Psoas muscle (tissue), 8 donors: ENCODE results near the gene LCNL1. TPM values are rescaled to one million over a fixed set of nuclear protein-coding genes. Genes with fewer than 3 reads are reported as not detected.
A peak's percentile ranks its signal among the peaks of the same experiment; 100 is the strongest.

Experiments used
- ATAC-seq, 4 donors: fragments of 200-7000 bp; cut with Tn5 transposase; one replicate each; pipeline ENCODE4 v1.9.1; 2020; ENCODE audit warnings: moderate library complexity in 3 of 4, mild to moderate bottlenecking in 2 of 4
- DNase-seq, 2 donors: peaks; one replicate each; pipeline ENCODE4 v3.0.0-alpha.2; 2020
- H3K27ac ChIP-seq: fragments of 200-600 bp; one replicate; pipeline ENCODE4 v1.8.0; 2022
- H3K27me3 ChIP-seq, 3 donors: fragments of 200-600 bp in 1 of 3; one replicate each; pipeline versions ENCODE4 v1.6.1 to v1.8.0; 2013 to 2022; ENCODE audit warnings: low read length in 2 of 3, mild to moderate bottlenecking in 2 of 3, moderate library complexity in 1 of 3; ENCODE audit not compliant: insufficient read depth in 3 of 3
- H3K36me3 ChIP-seq, 2 donors: fragments of 200-600 bp in 1 of 2; one replicate each; pipeline versions ENCODE4 v1.6.1 to v1.8.0; 2013 to 2022; ENCODE audit warnings: low read depth in 1 of 2, mild to moderate bottlenecking in 1 of 2, moderate library complexity in 1 of 2; ENCODE audit not compliant: insufficient read depth in 1 of 2
- H3K4me1 ChIP-seq: fragments of 200-600 bp; one replicate; pipeline ENCODE4 v1.8.0; 2022
- H3K4me3 ChIP-seq: fragments of 200-600 bp; one replicate; pipeline ENCODE4 v1.8.0; 2022; ENCODE audit warnings: mild to moderate bottlenecking
- H3K9me3 ChIP-seq: fragments of 200-600 bp; one replicate; pipeline ENCODE4 v1.8.0; 2022
- WGBS, 3 donors: extraction: QIAGEN DNeasy Blood & Tissue Kit; methylation state at CpG; one replicate each; pipeline versions ENCODE4 v1.1.6 to v1.1.7; 2013; 5-methylcytosine and 5-hydroxymethylcytosine counted together
- intact Hi-C, 2 donors: fragments of 100-400 bp; cut with DNase I; formaldehyde crosslinking; loops; one replicate each; pipeline versions ENCODE4 v1.11.0 to v1.14.2; 2022
- long read RNA-seq, 2 donors: library from polyadenylated mRNA; unstranded; transcript quantifications; one replicate each; pipeline ENCODE4 v2.0.0, GENCODE V29; 2021
- polyA plus RNA-seq, 3 donors: library from polyadenylated mRNA; stranded (reverse); fragments of 200-250 nt; gene quantifications; one replicate each; pipeline ENCODE4 v1.2.3, GENCODE V29; 2013
- total RNA-seq, 4 donors: library from RNA; stranded (reverse); fragmentation: NEBNext Ultra II Directional in 2 of 4; extraction: Animal tissue kit (Norgen Biotek cat#: 25700) in 2 of 4; gene quantifications; one replicate each; pipeline versions ENCODE4 v1.2.1 to v1.2.4, GENCODE V29; 2021 to 2023
- TF ChIP-seq, protein P1 (sequence below): fragments of 200-600 bp; IDR thresholded peaks from one replicate; pipeline ENCODE4 v1.8.0; 2022; ENCODE audit warnings: antibody characterized with exemption
- donor health status: healthy with polysubstance abuse.
- donor health status: DM: no; HTN: no; CAD: no; lungs with moderate emphysema.
- donor health status: Bipolar disorder and iron deficiency.
- donor health status: healthy.
- donor health status: DM: yes; HTN: yes; CAD: no.
- donor health status: DM: no; HTN: no; CAD: no.
- donor health status: DM: no; HTN: no; CAD: no.
- donor health status: DM: yes; HTN: yes; CAD: no.

The LCNL1 gene
- total RNA-seq (under 1 TPM; 0.10 to 0.79 (median 0.38) TPM), polyA plus RNA-seq (under 1 TPM; 0.04 to 0.14 (median 0.06) TPM)
- long read RNA-seq, donor 1, result 0 reads
- long read RNA-seq, donor 2, result 0 reads

DNA sequence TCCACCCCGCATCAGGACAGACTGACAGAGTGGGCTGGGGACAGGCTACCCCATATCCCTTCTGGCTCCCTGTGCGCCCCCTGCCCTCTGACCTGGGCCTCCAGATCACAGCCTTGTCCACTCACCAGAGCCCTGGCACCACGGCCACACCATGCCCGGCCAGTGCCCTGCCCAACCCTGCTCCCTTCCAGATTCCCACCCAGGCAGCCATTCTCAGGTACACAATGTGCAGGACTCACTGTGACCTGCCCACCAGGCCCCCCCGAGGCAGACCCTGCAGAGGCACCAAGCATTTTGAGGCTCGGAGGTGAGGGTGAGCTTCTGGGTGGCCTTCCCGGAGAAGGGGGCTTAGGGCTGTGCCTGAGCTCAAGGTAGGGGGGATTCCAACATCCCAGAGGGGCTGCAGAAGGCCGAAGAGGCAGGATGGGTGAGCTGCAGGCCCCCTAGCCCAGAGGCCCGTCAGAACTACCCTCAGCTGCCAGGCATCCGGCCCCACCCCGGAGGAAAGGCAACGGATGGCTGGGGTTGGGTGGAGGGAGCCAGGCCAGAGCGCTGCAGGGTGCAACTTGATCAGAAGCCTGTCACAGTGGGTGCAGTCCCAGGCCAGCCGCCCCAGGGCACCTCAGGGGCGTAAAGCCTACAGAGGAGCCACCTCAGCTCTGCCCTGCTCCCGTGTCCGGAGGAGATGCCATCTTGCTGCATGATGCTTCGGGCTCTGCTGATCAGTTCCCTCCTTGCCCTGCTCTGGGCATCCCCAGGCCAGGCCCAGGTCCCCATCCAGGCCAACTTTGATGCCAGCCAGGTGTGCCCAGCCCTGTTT lies at the start of gene LCNL1:
Gene LCNL1 (plus strand): TSS at position 762 of the 820 bp plus-strand sequence. CDS start 594 bp downstream, outside the sequence.
- 53 to 77% (median 62%) methylated on average over 16 to 18 of the region's 18 CpGs for WGBS, 3 donors
- intact Hi-C loops, result no loop called here
- no peaks in the 10 kb centered on the region for H3K9me3 ChIP-seq
- peaks cover 0 to 40% (median 17%) of the 10 kb centered on the region in 3 donors for H3K27me3 ChIP-seq
- H3K36me3 ChIP-seq, result no peaks in the 10 kb centered on the region
- no peak within 1 kb of the TSS for H3K4me3 ChIP-seq
- ATAC-seq (no peak), DNase-seq (no peak)
- TF ChIP-seq, protein P1, sequence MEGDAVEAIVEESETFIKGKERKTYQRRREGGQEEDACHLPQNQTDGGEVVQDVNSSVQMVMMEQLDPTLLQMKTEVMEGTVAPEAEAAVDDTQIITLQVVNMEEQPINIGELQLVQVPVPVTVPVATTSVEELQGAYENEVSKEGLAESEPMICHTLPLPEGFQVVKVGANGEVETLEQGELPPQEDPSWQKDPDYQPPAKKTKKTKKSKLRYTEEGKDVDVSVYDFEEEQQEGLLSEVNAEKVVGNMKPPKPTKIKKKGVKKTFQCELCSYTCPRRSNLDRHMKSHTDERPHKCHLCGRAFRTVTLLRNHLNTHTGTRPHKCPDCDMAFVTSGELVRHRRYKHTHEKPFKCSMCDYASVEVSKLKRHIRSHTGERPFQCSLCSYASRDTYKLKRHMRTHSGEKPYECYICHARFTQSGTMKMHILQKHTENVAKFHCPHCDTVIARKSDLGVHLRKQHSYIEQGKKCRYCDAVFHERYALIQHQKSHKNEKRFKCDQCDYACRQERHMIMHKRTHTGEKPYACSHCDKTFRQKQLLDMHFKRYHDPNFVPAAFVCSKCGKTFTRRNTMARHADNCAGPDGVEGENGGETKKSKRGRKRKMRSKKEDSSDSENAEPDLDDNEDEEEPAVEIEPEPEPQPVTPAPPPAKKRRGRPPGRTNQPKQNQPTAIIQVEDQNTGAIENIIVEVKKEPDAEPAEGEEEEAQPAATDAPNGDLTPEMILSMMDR, result no peak
- peaks cover 6% of the 10 kb centered on the region for H3K4me1 ChIP-seq
- peak within 1 kb of the TSS; percentile 41 for H3K27ac ChIP-seq

DNA sequence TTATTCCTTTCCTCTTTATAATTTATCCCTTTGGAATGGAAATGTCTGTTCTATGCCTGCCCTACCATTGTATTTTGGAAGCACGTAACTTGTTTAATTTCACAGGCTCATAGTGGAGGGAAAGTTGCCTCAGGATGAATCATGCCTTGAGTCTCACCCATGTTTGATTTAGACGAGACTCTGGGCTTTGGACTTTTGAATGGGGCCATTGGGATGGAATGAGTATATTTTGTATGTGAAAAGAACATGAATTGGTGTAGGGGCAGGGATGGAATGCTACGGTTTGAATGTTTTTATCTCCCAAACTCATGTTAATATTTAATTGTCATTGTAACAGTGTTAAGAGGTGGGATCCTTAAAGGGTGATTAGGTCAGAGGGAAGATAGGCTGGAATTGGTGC lies 48.5 kb upstream of the LCNL1 start:
- Histone ChIP-seq H3K9me3 (no peaks in the 10 kb centered on the region), H3K36me3 (peaks cover 1 to 2% of the 10 kb centered on the region in 2 donors), H3K27me3 (no peaks in the 10 kb centered on the region), H3K4me1 (peaks cover 19% of the 10 kb centered on the region), H3K27ac (no peak overlapping the region), H3K4me3 (no peak overlapping the region)
- no peak for ATAC-seq
- TF ChIP-seq, protein P1, result no peak
- WGBS, 3 donors, result 84 to 95% (median 86%) methylated on average over 3 of the region's 3 CpGs
- no peak for DNase-seq
- intact Hi-C loops, result no loop called here

DNA sequence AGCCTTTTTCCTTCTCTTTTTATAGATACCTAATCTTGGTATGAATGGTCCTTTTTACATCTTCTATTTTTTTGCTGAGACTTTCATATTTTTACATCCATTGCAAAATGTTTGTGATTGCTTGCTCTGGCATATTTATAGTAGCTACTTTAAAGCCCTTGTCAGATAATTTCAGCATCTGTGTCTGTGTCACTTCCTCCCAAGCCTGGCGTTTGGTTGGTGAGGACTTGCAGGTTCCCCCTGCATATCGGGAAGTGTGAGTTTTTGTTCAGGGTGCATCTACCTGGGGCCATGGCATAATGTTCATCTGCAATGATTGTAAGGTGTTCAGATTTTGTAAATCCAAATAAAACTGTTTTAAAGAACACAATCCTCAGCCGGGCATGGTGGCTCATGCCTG lies 47.1 kb upstream of the LCNL1 start:
- Histone ChIP-seq H3K27me3 (no peaks in the 10 kb centered on the region), H3K36me3 (peaks cover 7 to 9% of the 10 kb centered on the region in 2 donors), H3K4me1 (peaks cover 18% of the 10 kb centered on the region), H3K9me3 (no peaks in the 10 kb centered on the region), H3K4me3 (no peak overlapping the region), H3K27ac (no peak overlapping the region)
- TF ChIP-seq, protein P1, result no peak
- ATAC-seq (no peak), DNase-seq (no peak)
- 87 to 98% (median 94%) methylated on average over 3 of the region's 3 CpGs for WGBS, 3 donors
- intact Hi-C loops, result no loop called here

DNA sequence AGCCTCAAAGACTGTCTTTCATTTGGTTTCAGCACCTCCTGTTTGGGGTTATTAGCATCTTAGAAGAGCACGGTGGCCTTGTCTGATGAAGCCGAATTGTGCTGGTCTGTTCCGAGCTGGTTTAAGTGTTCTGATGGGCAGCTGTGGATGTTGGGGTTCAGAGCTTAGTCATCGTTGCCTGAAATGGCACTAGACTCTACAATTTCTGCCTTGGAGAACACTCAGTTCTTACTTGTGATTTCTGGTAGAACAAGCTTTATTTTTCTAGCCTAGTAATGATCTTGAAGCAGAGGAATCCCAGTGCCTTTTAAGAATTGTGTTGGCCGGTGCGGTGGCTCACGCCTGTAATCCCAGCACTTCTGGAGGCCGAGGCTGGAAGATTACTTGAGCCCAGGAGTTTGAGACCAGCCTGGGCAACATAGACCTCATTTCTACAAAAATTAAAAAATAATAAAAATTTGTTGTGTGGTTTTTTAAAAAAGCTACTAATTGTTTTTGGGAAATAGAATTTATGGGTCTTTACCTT lies 46.1 kb upstream of the LCNL1 start:
- Histone ChIP-seq H3K27ac (peak overlapping the region; percentile 0), H3K4me3 (no peak overlapping the region), H3K27me3 (no peaks in the 10 kb centered on the region), H3K4me1 (peaks cover 25% of the 10 kb centered on the region), H3K9me3 (no peaks in the 10 kb centered on the region), H3K36me3 (peaks cover 12 to 20% of the 10 kb centered on the region in 2 donors)
- no peak for DNase-seq
- TF ChIP-seq, protein P1, result no peak
- ATAC-seq, result no peak
- intact Hi-C loops, result no loop called here
- WGBS, 3 donors, result 69 to 88% (median 85%) methylated on average over 8 of the region's 8 CpGs
